HEK293T (cell line): ENCODE results near the gene SELENOT.
"Not testable (repeated sequence)": the region's sequence is repeated elsewhere in the genome, so short reads cannot be mapped to it uniquely, and the experiment has no call there.

Source experiments
- CTCF ChIA-PET: fragments of 350-600 bp; formaldehyde crosslinking; extraction: SDS; loops from one replicate; lab custom pipeline; 2021; ENCODE audit warnings: antibody characterized with exemption, inconsistent platforms; lab: Yijun Ruan, JAX
- POLR2A ChIA-PET: fragments of 350-600 bp; formaldehyde crosslinking; extraction: SDS; loops from one replicate; lab custom pipeline; 2020; ENCODE audit warnings: antibody characterized with exemption, inconsistent platforms; lab: Yijun Ruan, JAX
- DNase-seq: peaks from one replicate; pipeline ENCODE4 v3.0.0; 2012; ENCODE audit warnings: mixed read lengths; ENCODE audit errors: extremely low spot score
- ARNT ChIP-seq: fragments of 450-650 bp; IDR thresholded peaks from 2 replicates; pipeline ENCODE4 v1.6.1; 2017; ENCODE audit warnings: mild to moderate bottlenecking
- BHLHE40 ChIP-seq: fragments of 450-650 bp; IDR thresholded peaks from 2 replicates; pipeline ENCODE4 v1.6.1; 2016; ENCODE audit warnings: mild to moderate bottlenecking, moderate library complexity, borderline replicate concordance
- CTBP1 ChIP-seq: fragments of 450-650 bp; IDR thresholded peaks from 2 replicates; pipeline ENCODE4 v1.6.1; 2016; ENCODE audit warnings: borderline replicate concordance
- ELF4 ChIP-seq: fragments of 450-650 bp; IDR thresholded peaks from 2 replicates; pipeline ENCODE4 v1.6.1; 2017; ENCODE audit warnings: antibody characterized with exemption
- FOXA1 ChIP-seq: fragments of 450-650 bp; IDR thresholded peaks from 2 replicates; pipeline ENCODE4 v1.6.1; 2016; ENCODE audit warnings: mild to moderate bottlenecking
- FOXK2 ChIP-seq: fragments of 450-650 bp; IDR thresholded peaks from 2 replicates; pipeline ENCODE4 v1.6.1; 2016; ENCODE audit warnings: mild to moderate bottlenecking
- FOXM1 ChIP-seq: fragments of 450-650 bp; IDR thresholded peaks from 2 replicates; pipeline ENCODE4 v1.6.1; 2017; ENCODE audit warnings: mild to moderate bottlenecking, borderline replicate concordance
- HDGF ChIP-seq: fragments of 450-650 bp; IDR thresholded peaks from 2 replicates; pipeline ENCODE4 v1.6.1; 2017; ENCODE audit warnings: antibody characterized with exemption, borderline replicate concordance
- L3MBTL2 ChIP-seq: fragments of 450-650 bp; conservative IDR thresholded peaks from 2 replicates; pipeline ENCODE4 v1.6.1; 2016; ENCODE audit warnings: mild to moderate bottlenecking
- LEF1 ChIP-seq: fragments of 450-650 bp; IDR thresholded peaks from 2 replicates; pipeline ENCODE4 v1.6.1; 2017; ENCODE audit warnings: mild to moderate bottlenecking, borderline replicate concordance
- NFRKB ChIP-seq: fragments of 450-650 bp; IDR thresholded peaks from 2 replicates; pipeline ENCODE4 v1.6.1; 2016; ENCODE audit warnings: mild to moderate bottlenecking, moderate library complexity
- PKNOX1 ChIP-seq: fragments of 450-650 bp; IDR thresholded peaks from 2 replicates; pipeline ENCODE4 v1.6.1; 2016
- SP1 ChIP-seq: fragments of 450-650 bp; IDR thresholded peaks from 2 replicates; pipeline ENCODE4 v1.6.1; 2017
- SUZ12 ChIP-seq: fragments of 450-650 bp; IDR thresholded peaks from 2 replicates; pipeline ENCODE4 v1.6.1; 2016; ENCODE audit warnings: mild to moderate bottlenecking
- TARDBP ChIP-seq: fragments of 450-650 bp; IDR thresholded peaks from 2 replicates; pipeline ENCODE4 v1.6.1; 2016
- ZNF384 ChIP-seq: fragments of 450-650 bp; IDR thresholded peaks from 2 replicates; pipeline ENCODE4 v1.6.1; 2016

The SELENOT gene

GRCh38 chr3:150613709-150614480, 10.8 kb downstream of the SELENOT start:
- POLR2A ChIA-PET, result interaction anchor here (0.8 kb wide), 1 partner anchor 11 kb away, joined by 3 read pairs; the partner anchor contains the start of gene SELENOT
- TF ChIP-seq SP1 (no peak), L3MBTL2 (no peak), BHLHE40 (no peak), ZNF384 (no peak), FOXA1 (no peak), ARNT (no peak), SUZ12 (no peak), ELF4 (no peak), HDGF (no peak), FOXM1 (no peak), TARDBP (no peak), NFRKB (no peak), LEF1 (no peak), CTBP1 (no peak), PKNOX1 (no peak), FOXK2 (no peak)
- CTCF ChIA-PET, result no interaction called here
- no peak for DNase-seq

GRCh38 chr3:150620002-150620689, 17.0 kb downstream of the SELENOT start:
- DNase-seq, result no peak
- POLR2A ChIA-PET, result no interaction called here
- TF ChIP-seq SUZ12, result no peak
- TF ChIP-seq FOXM1, result no peak
- TF ChIP-seq L3MBTL2, result no peak
- CTCF ChIA-PET, result interaction anchor here (0.6 kb wide), 1 partner anchor 452 kb away, joined by 8 read pairs; no protein-coding TSS in a partner anchor

GRCh38 chr3:150622955-150623354, 19.8 kb downstream of the SELENOT start:
- DNase-seq, POLR2A ChIA-PET, CTCF ChIA-PET: not testable (repeated sequence)

GRCh38 chr3:150623945-150624344, 20.8 kb downstream of the SELENOT start:
- peak; percentile 32 for DNase-seq
- TF ChIP-seq CTBP1, result peak; percentile 82; the same call in 1 of the 2 replicates
- TF ChIP-seq HDGF, result no peak
- no peak for TF ChIP-seq TARDBP
- no peak for TF ChIP-seq LEF1
- TF ChIP-seq FOXK2, result no peak
- TF ChIP-seq ELF4, result no peak
- TF ChIP-seq L3MBTL2, result no peak
- peak; percentile 86 for TF ChIP-seq PKNOX1
- no peak for TF ChIP-seq ZNF384
- TF ChIP-seq FOXM1, result no peak
- TF ChIP-seq NFRKB, result no peak
- no peak for TF ChIP-seq ARNT
- TF ChIP-seq SP1, result no peak
- no peak for TF ChIP-seq SUZ12
- TF ChIP-seq BHLHE40, result no peak
- POLR2A ChIA-PET, result no interaction called here
- CTCF ChIA-PET, result no interaction called here

- POLR2A ChIA-PET, result no interaction called here
- DNase-seq, result no peak
- CTCF ChIA-PET, result no interaction called here
- TF ChIP-seq ZNF384, result no peak
- no peak for TF ChIP-seq TARDBP
- no peak for TF ChIP-seq FOXA1
- no peak for TF ChIP-seq CTBP1
- no peak for TF ChIP-seq SP1
Observed at GRCh38 chr3:150626148-150626930, 23.2 kb downstream of the SELENOT start.

GRCh38 chr3:150627557-150627956, 24.4 kb downstream of the SELENOT start:
- no peak for DNase-seq
- ChIA-PET POLR2A (no interaction called here), CTCF (no interaction called here)
- TF ChIP-seq L3MBTL2, result no peak
- no peak for TF ChIP-seq ELF4
- TF ChIP-seq BHLHE40, result no peak
